Umbilical cord (tissue), 2 donors: Measurements from ENCODE around the gene SLC9A9. TPM values are rescaled to one million over a fixed set of nuclear protein-coding genes. Genes with fewer than 3 reads are reported as not detected.

Experiments used
- DNase-seq: peaks from one replicate; pipeline ENCODE4 v3.0.0-alpha.2; 2015; ENCODE audit warnings: low spot score
- total RNA-seq: library from RNA; depleted of rRNA; stranded (reverse); fragments of >200 nt; gene quantifications from one replicate; pipeline ENCODE4 v1.2.3, GENCODE V29; 2014; ENCODE audit warnings: low replicate concordance; ENCODE audit not compliant: insufficient read depth

Gene SLC9A9
- total RNA-seq, 1 donor from 2014 or later, result 43.6 TPM

GRCh38 chr3:143255739-143256138 lies 592.5 kb downstream of the SLC9A9 start:
- no peak for DNase-seq

GRCh38 chr3:143252931-143253330 lies 595.3 kb downstream of the SLC9A9 start:
- DNase-seq, result peak; percentile 39

GRCh38 chr3:143249014-143249413 lies 599.3 kb downstream of the SLC9A9 start:
- no peak for DNase-seq

- no peak for DNase-seq
Observed at GRCh38 chr3:143247073-143247472, 601.2 kb downstream of the SLC9A9 start.

GRCh38 chr3:143245692-143246091 lies 602.6 kb downstream of the SLC9A9 start:
- no peak for DNase-seq

GRCh38 chr3:143244516-143245063 lies 603.7 kb downstream of the SLC9A9 start:
- no peak for DNase-seq

- DNase-seq, result no peak
Observed at GRCh38 chr3:143243686-143244085, 604.6 kb downstream of the SLC9A9 start.

GRCh38 chr3:143242691-143243090 lies 605.6 kb downstream of the SLC9A9 start:
- DNase-seq, result no peak

- no peak for DNase-seq
Observed at GRCh38 chr3:143242101-143242500, 606.2 kb downstream of the SLC9A9 start.

- DNase-seq, result peak; percentile 96
Observed at GRCh38 chr3:143241481-143241951, 606.8 kb downstream of the SLC9A9 start.

- DNase-seq, result peak; percentile 35
Observed at GRCh38 chr3:143240886-143241285, 607.4 kb downstream of the SLC9A9 start.

GRCh38 chr3:143239031-143239430 lies 609.2 kb downstream of the SLC9A9 start:
- no peak for DNase-seq

- DNase-seq, result no peak
Observed at GRCh38 chr3:143237077-143237627, 611.1 kb downstream of the SLC9A9 start.

- DNase-seq, result no peak
Observed at GRCh38 chr3:143236226-143236964, 611.9 kb downstream of the SLC9A9 start.

- no peak for DNase-seq
Observed at GRCh38 chr3:143235614-143236204, 612.6 kb downstream of the SLC9A9 start.

- DNase-seq, result no peak
Observed at GRCh38 chr3:143234526-143234925, 613.7 kb downstream of the SLC9A9 start.

- DNase-seq, result no peak
Observed at GRCh38 chr3:143232981-143233380, 615.3 kb downstream of the SLC9A9 start.

GRCh38 chr3:143228405-143228804 lies 619.9 kb downstream of the SLC9A9 start:
- DNase-seq, result no peak

- DNase-seq, result no peak
Observed at GRCh38 chr3:143226678-143227291, 621.5 kb downstream of the SLC9A9 start.

- DNase-seq, result no peak
Observed at GRCh38 chr3:143224716-143225115, 623.6 kb downstream of the SLC9A9 start.

GRCh38 chr3:143222981-143223380 lies 625.3 kb downstream of the SLC9A9 start:
- DNase-seq, result no peak

GRCh38 chr3:143222505-143222904 lies 625.8 kb downstream of the SLC9A9 start:
- peak; percentile 93 for DNase-seq
